DMS53 (cell line): ENCODE data around the gene TBC1D3.
"Not testable (repeated sequence)": the region's sequence is repeated elsewhere in the genome, so short reads cannot be mapped to it uniquely, and the experiment has no call there.

ENCODE experiments used
- DNase-seq: peaks from one replicate; lab custom pipeline; 2025; lab: John Stamatoyannopoulos, UW

The TBC1D3 gene

GRCh38 chr17:38192455-38192854 is at the start of gene TBC1D3:
Gene TBC1D3 (minus strand): TSS chr17:38192555. CDS start chr17:38191029, 1,526 bp downstream.
- DNase-seq = not testable (repeated sequence)

- not testable (repeated sequence) for DNase-seq
Measured at GRCh38 chr17:38232790-38233189, 40.4 kb upstream of the TBC1D3 start.

GRCh38 chr17:38225844-38226495 is 33.6 kb upstream of the TBC1D3 start:
- not testable (repeated sequence) for DNase-seq

- not testable (repeated sequence) for DNase-seq
Measured at GRCh38 chr17:38220867-38221266, 28.5 kb upstream of the TBC1D3 start.

GRCh38 chr17:38200271-38200670 is 7.9 kb upstream of the TBC1D3 start:
- not testable (repeated sequence) for DNase-seq

- not testable (repeated sequence) for DNase-seq
Measured at GRCh38 chr17:38134860-38135259, 57.5 kb downstream of the TBC1D3 start.
